ENCODE results near the gene TTLL8.

The TTLL8 gene

DNA sequence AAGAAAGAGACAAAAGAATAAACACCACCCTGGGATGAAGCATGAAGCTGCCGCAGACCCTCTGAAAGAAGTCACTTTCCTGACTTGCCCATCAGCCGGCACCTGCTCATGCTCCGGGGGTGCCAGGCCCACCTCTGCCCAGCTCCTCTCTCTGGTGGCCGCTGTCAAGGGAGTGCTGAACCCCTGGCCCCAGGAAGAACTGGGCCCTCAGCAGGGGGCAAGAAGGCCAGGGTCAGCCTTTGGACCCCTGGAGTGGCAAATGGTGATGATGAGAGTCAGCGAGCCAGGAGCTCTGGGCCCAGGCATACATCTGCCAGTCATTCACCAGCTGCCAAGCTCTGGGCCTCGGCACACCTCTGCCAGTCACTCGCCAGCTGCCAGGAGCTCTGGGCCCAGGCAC, 17.4 kb downstream of the TTLL8 start:
- no peak for DNase-seq (ENCODE audit: low read depth)

DNA sequence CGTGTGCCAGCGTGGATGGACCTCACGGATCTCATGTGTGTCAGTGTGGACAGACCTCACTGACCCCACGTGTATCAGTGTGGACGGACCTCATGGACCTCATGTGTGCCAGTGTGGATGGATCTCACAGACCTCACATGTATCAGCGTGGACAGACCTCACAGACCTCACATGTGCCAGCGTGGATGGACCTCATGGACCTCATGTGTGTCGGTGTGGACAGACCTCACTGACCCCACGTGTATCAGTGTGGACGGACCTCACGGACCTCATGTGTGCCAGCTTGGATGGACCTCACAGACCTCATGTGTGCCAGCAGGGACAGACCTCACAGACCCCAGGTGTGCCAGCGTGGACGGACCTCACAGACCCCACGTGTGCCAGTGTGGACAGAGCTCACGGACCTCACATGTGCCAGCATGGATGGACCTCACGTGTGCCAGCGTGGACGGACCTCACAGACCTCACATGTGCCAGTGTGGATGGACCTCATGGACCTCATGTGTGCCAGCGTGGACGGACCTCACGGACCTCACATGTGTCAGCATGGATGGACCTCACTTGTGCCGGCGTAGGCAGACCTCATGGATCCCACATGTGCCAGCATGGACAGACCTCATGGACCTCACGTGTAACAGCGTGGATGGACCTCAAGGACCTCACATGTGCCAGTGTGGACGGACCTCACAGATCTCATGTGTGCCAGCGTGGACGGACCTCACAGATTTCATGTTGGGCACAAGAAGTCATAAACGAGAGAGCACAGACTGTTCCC, 18.2 kb downstream of the TTLL8 start:
- no peak for DNase-seq (ENCODE audit: low read depth)

DNA sequence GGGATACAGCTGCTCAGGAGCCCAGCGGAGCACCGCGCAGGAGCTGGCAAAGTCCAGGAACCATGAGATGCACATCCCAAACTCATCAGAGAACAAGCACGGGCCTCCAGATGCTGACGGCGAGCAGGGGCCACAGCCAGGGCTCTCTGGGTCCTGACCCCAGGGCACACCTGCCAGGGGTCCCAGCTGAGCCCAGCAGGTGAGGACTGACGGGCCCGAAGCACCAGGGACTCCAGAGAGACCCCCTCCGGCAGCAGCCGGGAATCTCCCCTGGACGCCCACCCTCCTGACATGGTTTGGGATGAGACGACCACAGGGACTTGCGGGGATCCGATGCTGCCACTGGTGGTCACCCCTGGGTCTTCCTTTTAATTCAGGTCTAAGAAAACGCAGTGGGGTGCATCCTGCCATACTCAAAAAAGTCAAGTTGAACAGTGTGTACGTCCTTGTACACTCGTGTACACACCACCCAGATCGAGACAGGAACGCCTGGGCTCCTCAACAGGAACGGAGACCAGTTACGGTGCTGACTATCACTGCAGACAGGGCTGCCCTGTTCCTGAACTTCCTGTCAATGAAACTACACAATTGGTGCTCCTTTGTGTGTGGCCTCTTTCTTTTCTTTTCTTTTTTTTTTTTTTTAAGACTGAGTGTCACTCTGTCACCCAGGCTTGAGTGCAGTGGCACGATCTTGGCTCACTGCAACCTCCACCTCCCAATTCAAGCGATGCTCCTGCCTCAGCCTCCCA, 21.9 kb downstream of the TTLL8 start:
- DNase-seq (ENCODE audit: low read depth): no peak

DNA sequence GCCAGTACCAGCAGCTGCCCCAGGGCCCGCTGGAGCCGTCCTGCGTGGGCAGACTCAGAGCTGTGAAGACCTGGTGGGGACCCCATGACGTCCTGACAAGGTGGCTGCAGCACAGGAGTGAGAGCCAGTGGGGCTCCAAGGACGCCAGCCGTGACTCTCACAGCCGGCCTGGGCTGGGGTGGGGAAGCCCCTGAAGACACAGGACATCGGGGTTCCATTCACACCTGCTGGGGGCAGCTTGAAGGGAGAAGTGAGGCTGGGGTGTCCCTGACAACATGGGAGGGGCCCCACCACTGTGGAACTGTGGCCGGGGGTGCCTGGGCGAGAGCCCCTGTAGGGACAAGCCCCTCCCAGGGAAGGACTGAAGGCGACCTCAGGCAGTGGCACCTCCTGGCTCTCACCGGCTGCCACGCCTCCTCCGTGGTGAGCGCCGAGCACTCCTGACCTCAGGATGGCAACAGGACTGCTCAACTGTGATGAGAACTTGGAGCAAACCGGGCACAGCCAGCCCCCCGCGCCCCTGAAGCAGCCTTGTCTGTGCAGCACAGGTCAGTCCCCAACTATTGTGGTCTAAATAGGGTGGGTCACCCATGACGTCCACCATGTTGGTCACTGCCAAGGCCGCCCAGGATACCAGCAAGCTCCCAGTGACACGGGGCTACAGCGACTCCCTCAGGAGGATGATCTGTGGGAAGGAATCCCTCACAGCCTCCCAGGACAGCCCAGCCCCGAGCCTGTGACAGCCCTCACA, 22.8 kb downstream of the TTLL8 start:
- DNase-seq (ENCODE audit: low read depth): no peak

DNA sequence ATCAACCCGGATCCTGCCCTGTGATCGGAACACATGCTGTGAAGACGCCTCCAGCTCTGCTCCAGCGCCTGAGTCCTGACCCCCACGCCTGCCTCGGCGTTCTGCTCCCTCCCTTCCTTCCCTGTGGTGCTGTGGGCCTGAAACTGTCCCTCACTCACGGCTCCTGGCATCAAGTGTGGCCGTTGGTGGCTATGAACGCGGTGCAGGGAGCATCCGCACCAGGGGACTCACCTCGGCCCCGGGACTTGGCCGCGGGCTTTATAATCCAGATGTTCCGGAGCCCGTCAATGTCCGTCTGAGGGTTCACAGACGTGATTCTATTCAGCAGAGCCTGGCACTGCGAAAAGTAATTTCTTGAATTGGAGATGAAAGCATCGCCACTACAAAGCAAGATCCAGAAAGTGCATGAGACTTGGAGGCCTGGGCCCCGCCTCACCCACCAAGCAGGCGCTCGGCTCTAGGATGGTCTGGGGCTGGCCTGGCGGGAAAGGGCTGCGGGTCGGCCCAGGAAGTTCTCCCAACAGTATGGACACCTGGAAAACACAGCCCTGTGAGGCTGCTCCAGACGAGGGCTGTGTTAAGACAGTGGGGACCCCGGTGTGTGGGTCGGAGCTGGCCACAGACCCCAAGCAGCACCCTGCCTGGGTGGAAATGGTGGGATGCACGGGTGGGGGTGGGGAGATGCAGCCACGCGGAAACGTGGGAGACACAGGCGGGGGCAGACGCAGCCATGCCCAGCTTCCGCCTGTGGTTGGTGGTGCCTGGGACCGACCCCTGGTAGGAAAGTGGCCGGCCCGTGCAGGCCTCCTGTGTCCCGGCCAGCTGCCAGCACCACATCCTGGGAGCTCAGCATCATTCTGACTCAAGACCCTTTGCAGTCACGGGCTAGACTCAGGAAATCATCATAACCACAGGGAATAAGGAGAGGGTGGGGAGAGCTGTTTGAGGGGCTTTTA, 23.7 kb downstream of the TTLL8 start:
- DNase-seq (ENCODE audit: low read depth): no peak

DNA sequence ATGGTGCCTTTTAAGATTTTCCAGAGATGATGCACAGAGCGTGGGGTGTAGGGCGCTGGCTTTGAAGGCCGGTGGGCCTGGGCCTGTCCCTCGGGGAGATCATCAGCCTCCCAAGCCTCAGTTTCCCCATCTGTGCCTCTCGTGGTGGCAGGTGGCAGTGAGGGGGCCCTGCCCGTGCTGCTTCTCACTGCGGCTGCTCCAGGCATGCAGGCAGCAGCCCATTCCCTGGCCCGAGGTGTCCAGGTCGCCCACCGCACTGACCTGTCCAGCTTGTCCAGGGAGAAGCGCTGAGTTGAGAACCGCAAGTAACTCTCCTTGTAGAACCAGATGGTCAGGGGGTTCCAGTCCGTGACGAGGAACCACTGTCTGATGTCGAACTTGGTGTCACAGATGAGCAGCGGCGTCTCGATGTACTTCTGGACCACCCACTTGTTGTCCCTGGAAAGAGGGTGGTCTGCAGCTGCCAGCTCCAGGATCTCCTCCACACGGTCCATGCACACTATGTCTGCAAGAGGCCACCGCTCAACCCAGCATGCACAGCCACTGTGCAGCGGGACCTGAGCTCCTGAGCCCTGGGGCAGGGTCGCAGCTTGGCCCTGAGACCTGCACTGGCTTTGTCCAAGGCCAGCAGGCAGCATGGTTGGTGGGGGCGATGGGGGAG, 25.0 kb downstream of the TTLL8 start:
- no peak for DNase-seq (ENCODE audit: low read depth)

DNA sequence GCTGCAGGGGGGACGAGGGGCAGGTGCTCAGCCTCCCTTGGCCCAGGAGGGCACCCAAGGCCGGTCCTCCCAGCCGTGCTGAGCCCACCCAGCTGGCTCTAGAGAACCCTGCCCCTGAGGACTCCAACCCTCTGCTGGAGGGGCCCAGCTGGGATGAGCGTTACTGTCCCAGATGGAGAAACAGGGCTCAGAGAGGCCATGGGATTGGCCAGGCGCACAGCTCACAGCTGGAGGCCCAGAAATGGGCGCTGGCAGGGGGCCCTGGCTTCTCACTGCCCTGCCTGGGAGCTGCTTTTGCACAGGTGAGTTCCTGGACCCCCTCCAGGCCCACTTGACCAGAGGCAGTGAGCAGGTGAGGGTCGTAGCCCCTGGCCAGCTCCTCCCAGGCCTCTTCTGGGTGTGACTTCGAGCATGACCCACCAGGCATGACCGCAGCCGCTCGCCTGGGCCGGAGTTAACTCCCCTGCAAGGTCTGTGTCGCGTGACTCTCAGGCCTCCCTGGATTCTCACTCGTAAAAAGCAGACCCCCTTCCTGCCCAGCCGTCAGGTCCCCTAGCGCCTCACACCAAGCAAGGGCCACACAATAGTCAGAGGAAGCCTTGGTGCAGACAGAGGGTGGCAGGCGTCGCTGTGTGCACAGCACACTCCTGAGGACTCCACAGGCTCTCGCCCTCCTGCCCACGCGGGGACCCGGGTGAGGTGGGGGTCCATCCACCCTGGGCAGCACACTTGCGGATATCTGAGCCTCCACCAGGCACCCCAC, 25.8 kb downstream of the TTLL8 start:
- DNase-seq (ENCODE audit: low read depth): no peak

DNA sequence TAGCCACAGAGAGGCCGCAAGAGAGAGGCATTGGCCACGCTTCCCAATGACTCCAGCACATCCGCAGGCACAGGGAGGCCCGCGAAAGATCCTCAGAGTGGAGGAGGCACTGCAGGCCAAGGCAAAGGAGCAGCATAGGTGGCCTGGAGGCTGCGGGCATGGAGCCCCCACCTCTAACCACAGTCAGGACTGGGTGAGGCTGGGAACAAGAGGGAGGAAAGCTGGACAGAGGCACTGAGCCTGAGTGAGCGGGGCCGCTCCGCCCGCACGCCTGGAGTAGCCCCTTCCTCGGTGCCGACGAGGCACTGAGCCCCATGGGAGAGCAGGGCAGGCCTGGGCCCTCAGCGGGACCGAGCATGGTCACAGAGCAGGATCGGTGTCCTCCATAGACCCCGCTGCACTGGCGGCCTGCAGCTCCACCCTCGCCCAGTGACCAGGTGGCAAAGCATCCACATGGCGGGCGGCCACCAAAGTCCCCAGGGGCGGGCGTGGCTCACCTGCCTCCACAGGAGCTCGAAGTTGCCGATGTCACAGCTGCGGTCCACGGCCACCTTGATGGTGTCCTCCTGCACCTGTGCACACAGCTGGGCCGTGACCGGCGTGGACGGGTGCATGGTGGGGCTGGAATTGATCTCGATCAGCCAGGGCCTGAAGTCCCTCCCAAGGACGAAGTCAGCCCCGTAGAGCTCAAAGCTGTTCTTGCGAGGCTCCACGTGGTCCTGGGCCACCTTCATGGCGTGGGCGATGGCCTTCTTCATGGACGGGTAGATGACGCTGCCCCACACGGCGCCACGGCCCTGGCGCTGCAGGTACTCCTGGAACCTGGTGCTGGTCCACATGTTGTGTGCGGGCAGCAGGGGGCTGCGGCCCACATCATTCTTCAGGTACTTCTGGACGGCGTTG, 26.7 kb downstream of the TTLL8 start:
- no peak for DNase-seq (ENCODE audit: low read depth)

DNA sequence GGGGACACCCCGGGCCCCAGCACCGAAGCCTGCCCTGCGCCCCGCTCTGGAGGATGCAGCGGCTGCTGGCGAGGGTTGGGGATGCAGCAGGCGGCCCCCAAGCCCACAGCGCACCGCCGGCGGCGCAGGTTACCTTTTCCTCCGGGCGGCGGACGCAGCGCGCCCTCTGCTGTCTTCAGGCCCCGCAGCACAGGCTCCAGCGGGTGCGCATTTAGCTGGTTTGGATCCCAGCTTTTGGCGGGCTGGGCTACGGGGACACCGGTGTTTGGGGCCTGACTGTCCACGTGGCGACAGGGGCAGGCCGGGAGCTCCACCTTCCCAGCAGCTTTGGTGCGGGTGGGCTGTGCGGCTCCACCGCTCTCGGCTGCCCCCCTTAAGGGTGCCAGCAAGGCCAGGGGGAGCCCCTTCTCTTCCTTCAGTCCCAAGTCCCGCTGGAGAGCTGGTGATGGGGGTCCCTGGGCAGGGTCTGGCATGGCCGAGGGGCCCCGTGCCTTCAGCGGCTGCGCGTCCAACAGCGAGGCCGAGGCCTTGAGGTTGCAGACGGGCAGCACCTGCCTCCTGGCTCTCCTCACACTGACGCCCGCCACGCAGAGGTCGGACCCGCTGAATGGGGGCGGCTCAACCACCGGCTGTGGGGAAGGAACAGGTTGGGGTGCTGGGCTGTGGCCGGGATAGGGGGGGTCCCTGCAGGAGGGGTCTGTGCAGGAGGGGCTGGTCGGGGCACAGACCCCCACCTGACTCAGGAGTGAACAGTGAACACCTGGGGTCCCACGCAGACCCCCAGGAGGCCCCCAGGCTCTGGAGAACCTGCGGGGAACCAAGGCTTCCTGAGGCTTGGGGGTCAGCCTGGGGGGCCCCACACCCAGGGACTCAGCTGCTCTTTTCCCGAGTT, 27.6 kb downstream of the TTLL8 start:
- no peak for DNase-seq (ENCODE audit: low read depth)

DNA sequence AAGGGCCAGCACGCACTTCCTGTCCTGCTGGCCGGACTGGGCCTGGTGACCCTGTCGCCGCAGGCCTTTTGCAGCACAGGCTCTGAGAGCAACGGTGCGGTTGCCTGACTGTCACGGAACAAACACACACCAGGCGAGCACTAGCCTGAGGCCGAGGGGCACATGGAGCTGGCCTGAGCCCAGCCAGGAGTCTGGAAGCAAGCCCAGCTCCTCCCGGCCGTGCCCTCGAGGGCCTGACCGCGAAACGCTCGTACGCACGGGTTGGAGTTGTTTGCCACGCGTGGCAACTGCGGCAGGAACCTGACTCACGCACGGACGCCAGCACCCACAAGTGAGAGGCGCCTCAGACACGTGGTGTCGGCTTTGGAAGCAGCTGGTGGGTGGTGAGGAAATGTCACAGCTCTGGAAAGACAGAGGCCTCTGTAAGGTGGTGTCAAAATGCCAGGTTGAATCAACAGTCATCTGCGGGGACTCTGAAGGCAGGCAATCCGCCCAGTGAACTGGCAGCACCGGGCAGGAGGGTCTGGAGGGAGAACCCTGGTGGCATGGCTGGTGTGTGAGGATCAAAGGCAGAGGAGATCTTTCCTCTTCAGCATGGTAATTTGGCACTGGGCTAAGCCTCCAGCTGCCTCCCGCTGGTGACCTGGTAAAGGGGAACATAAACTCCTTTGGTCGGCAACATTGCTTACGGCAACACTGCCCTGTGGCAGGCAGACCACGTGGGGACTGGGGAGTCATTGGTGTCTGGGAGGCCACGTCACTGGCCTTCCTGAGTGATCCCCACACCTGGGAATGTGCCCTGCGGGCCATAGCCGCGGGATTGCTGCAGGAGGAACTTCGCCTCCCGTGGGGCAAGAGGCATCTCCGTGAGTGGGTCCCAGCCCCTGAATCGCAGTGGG, 30.2 kb downstream of the TTLL8 start:
- DNase-seq (ENCODE audit: low read depth): no peak

DNA sequence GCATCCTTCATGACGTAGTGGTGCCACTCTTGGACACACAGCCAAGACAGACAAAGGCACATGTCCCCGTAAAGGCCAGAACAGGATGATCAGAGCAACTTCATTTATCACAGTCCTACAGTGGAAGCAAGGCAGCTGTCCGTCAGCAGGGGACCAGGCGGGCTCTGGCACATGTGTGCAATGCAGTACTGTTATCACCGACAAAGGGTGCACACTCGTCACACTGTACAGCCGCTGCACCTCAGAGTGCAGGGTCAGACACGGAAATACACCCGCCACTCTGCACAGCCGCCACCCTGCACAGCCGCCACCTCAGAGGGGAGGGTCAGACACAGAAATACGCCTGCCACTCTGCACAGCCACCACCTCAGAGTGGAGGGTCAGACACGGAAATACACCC, 32.1 kb downstream of the TTLL8 start:
- no peak for DNase-seq (ENCODE audit: low read depth)

DNA sequence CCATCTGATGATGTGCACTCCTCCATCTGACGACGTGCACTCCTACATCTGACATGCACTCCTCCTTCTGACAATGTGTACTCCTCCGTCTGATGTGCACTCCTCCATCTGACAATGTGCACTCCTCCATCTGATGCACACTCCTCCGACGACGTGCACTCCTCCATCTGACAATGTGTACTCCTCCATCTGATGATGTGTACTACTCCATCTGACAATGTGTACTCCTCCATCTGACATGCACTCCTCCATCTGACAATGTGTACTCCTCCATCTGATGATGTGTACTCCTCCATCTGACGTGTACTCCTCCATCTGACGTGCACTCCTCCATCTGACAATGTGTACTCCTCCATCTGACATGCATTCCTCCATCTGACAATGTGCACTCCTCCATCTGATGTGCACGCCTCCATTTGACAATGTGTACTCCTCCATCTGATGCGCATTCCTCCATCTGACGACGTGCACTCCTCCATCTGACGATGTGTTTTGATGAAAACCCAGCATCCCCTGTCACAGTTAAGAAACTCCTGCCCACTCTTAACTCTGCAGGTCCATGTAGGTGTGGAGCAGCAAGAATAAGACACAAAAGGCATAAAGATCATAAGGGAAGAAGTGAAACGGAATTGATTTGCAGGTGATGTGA, 35.8 kb downstream of the TTLL8 start:
- DNase-seq (ENCODE audit: low read depth): no peak

DNA sequence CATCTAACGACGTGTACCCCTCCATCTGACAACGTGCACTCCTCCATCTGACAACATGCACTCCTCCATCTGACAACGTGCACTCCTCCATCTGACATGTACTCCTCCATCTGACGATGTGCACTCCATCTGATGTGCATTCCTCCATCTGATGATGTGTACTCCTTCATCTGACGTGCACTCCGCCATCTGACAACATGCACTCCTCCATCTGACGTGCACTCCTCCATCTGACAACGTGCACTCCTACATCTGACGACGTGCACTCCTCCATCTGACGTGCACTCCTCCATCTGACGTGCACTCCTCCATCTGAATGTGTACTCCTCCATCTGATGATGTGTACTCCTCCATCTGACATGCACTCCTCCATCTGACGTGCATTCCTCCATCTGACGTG, 37.5 kb downstream of the TTLL8 start:
- DNase-seq (ENCODE audit: low read depth): no peak

DNA sequence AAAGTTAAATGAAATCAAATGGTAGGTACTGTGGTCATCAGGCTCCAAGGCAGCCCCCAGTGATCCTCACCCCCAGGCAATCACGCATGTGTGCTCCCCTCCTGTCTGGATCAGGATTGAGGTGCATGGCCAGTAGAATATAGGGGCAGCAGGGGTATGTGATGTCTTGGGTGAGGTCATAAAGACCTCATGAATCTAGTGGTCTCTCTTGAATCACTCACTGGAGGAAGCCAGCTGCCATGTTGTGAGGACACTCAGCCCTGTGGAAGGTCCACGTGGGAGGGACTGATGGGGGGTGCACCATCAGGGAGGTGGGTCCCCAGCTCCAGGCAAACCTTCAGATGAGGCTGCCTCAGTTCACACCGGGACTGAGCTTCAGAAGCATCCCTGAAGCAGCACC, 38.8 kb downstream of the TTLL8 start:
- DNase-seq (ENCODE audit: low read depth): no peak

DNA sequence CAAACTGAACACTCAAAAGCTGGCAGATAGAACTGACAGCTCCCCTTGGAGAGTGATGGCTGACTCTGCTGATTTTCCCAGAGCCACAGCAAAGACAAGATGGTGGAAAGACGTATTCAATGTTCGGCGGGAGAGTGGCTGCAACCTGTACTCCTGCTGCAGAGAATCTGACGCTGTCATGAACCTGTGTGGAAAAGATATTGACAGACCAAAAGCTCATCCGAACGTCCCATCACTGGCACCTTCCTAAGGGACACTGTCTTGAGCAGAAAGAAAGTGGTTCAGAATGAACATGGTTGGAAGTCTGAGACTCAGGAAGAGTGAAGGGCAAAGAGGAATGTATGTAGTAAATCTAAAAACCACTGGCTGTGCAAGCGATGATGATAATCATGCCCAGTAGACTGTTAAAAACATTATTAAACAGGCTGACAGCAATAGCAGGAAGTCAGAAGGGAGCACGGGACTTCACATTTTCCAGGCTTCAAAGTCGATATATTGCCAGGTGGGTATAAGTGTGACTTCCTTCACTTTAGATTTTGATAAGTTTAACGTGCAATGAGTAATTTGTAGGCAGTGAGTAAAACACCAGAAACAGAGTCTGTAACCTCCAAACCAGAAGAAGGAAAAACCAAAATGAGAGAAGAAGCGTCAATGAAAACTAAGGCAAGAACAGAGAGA, 39.4 kb downstream of the TTLL8 start:
- DNase-seq (ENCODE audit: low read depth): no peak

DNA sequence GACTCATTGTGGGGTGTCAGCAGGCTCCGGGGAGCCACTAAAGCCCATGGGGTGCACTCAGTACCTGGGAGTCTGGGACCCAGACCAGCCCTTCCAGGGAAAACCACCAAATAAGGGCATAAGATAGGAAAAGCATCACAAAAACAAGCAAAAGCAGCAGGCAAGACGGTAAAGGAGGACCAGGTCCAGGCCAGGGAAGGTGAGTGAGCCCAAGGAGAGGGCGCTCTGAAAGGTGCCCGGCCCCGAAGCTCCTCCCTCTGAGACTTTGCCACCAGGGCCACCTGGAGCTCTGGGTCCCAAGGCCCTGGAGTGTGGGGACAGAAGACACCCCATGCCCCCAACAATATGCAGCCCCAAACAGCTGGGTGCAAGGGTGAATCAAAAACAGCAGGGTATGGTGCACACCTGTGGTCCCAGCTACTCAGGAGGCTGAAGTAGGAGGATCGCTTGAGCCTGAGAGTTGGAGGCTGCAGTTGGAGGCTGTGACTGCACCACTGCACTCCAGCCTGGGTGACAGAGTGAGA, 40.3 kb downstream of the TTLL8 start:
- no peak for DNase-seq (ENCODE audit: low read depth)

Data from CMK (cell line).